Endothelial cell (in vitro differentiated cells): Measurements from ENCODE around the gene TNNI2. TPM values are rescaled to one million over a fixed set of nuclear protein-coding genes. Genes with fewer than 3 reads are reported as not detected.

ENCODE experiments used
- DNase-seq: peaks from one replicate; pipeline ENCODE4 v3.0.0; 2021; ENCODE audit warnings: low spot score
- H3K27ac Mint-ChIP-seq: one replicate; pipeline ENCODE4 v1.8.0; 2021; ENCODE audit warnings: mixed read lengths, inconsistent platforms; ENCODE audit not compliant: unreplicated experiment
- H3K27me3 Mint-ChIP-seq: one replicate; pipeline ENCODE4 v1.8.0; 2021; ENCODE audit warnings: mild to moderate bottlenecking, moderate library complexity, mixed read lengths, inconsistent platforms; ENCODE audit not compliant: unreplicated experiment
- H3K36me3 Mint-ChIP-seq: one replicate; pipeline ENCODE4 v1.8.0; 2021; ENCODE audit warnings: mild to moderate bottlenecking, low read depth, mixed read lengths, inconsistent platforms; ENCODE audit not compliant: unreplicated experiment
- H3K4me1 Mint-ChIP-seq: one replicate; pipeline ENCODE4 v1.8.0; 2021; ENCODE audit warnings: mild to moderate bottlenecking, mixed read lengths, inconsistent platforms; ENCODE audit not compliant: unreplicated experiment
- H3K4me3 Mint-ChIP-seq: one replicate; pipeline ENCODE4 v1.8.0; 2021; ENCODE audit warnings: mild to moderate bottlenecking, mixed read lengths, inconsistent platforms; ENCODE audit not compliant: unreplicated experiment
- H3K9me3 Mint-ChIP-seq: one replicate; pipeline ENCODE4 v1.8.0; 2021; ENCODE audit warnings: mixed read lengths, inconsistent platforms; ENCODE audit not compliant: unreplicated experiment
- CTCF ChIP-seq: fragments of 200-600 bp; sonication (generic); IDR thresholded peaks from one replicate; pipeline ENCODE4 v1.5.0; 2021; ENCODE audit warnings: antibody characterized with exemption; ENCODE audit not compliant: unreplicated experiment
- total RNA-seq: library from RNA; stranded (reverse); fragmentation: NEBNext Ultra II Directional; extraction: Animal tissue kit (Norgen Biotek cat#: 25700); gene quantifications from one replicate; pipeline ENCODE4 v1.2.1, GENCODE V29; 2021; ENCODE audit not compliant: unreplicated experiment

TNNI2 gene
- total RNA-seq, 1 donor from 2014 or later: not detected

GRCh38 chr11:1827931-1828330 is 10.8 kb upstream of the TNNI2 start:
- no peak overlapping the region for H3K27ac Mint-ChIP-seq
- TF ChIP-seq CTCF: no peak
- no peaks in the 10 kb centered on the region for H3K4me1 Mint-ChIP-seq
- peaks cover 10% of the 10 kb centered on the region for H3K27me3 Mint-ChIP-seq
- no peaks in the 10 kb centered on the region for H3K9me3 Mint-ChIP-seq
- no peaks in the 10 kb centered on the region for H3K36me3 Mint-ChIP-seq
- no peak for DNase-seq
- H3K4me3 Mint-ChIP-seq: no peak overlapping the region

- Mint-ChIP-seq H3K4me1 (no peaks in the 10 kb centered on the region), H3K27ac (no peak overlapping the region)
Observed at GRCh38 chr11:1828542-1828941, 10.2 kb upstream of the TNNI2 start.

GRCh38 chr11:1829039-1829820 is 9.6 kb upstream of the TNNI2 start:
- no peak for TF ChIP-seq CTCF
- no peaks in the 10 kb centered on the region for H3K36me3 Mint-ChIP-seq
- DNase-seq: no peak
- H3K4me3 Mint-ChIP-seq: no peak overlapping the region
- H3K27me3 Mint-ChIP-seq: peaks cover 10% of the 10 kb centered on the region
- H3K4me1 Mint-ChIP-seq: no peaks in the 10 kb centered on the region
- H3K27ac Mint-ChIP-seq: no peak overlapping the region
- H3K9me3 Mint-ChIP-seq: no peaks in the 10 kb centered on the region

More at GRCh38 chr11:1828542-1828941, 10.2 kb upstream of the TNNI2 start:
- no peak for DNase-seq
- Mint-ChIP-seq H3K4me3 (no peak overlapping the region), H3K36me3 (no peaks in the 10 kb centered on the region), H3K9me3 (no peaks in the 10 kb centered on the region), H3K27me3 (peaks cover 10% of the 10 kb centered on the region)
- TF ChIP-seq CTCF: no peak

- H3K36me3 Mint-ChIP-seq: no peaks in the 10 kb centered on the region
- H3K27me3 Mint-ChIP-seq: peaks cover 8% of the 10 kb centered on the region
- no peak overlapping the region for H3K27ac Mint-ChIP-seq
- no peak overlapping the region for H3K4me3 Mint-ChIP-seq
- TF ChIP-seq CTCF: no peak
- no peak for DNase-seq
- H3K4me1 Mint-ChIP-seq: no peaks in the 10 kb centered on the region
- no peaks in the 10 kb centered on the region for H3K9me3 Mint-ChIP-seq
Observed at GRCh38 chr11:1830004-1830321, 8.8 kb upstream of the TNNI2 start.

GRCh38 chr11:1830322-1831223 is 8.2 kb upstream of the TNNI2 start:
- Mint-ChIP-seq H3K4me3 (no peak overlapping the region), H3K9me3 (no peaks in the 10 kb centered on the region), H3K27me3 (peaks cover 8% of the 10 kb centered on the region), H3K4me1 (no peaks in the 10 kb centered on the region), H3K27ac (no peak overlapping the region), H3K36me3 (no peaks in the 10 kb centered on the region)
- TF ChIP-seq CTCF: no peak
- DNase-seq: no peak
